Ascending aorta (tissue), 2 donors: ENCODE results near the gene COL28A1. TPM values are rescaled to one million over a fixed set of nuclear protein-coding genes. Genes with fewer than 3 reads are reported as not detected.

Experiments
- DNase-seq, 2 donors: peaks; one replicate each; pipeline ENCODE4 v3.0.0-alpha.2; 2019; ENCODE audit warnings: low spot score in 2 of 2
- H3K27ac ChIP-seq, 2 donors: fragments of 200-600 bp; sonication (generic); one replicate each; pipeline ENCODE4 v1.5.1; 2016 to 2017; ENCODE audit warnings: mild to moderate bottlenecking in 1 of 2
- H3K27me3 ChIP-seq: fragments of 200-600 bp; sonication (generic); one replicate; pipeline ENCODE4 v1.5.1; 2017
- H3K36me3 ChIP-seq, 2 donors: fragments of 200-600 bp; sonication (generic); one replicate each; pipeline ENCODE4 v1.5.1; 2016
- H3K4me1 ChIP-seq, 2 donors: fragments of 200-600 bp; sonication (generic); one replicate each; pipeline ENCODE4 v1.5.1; 2016 to 2017; ENCODE audit warnings: mild to moderate bottlenecking in 1 of 2
- H3K4me3 ChIP-seq, 2 donors: fragments of 200-600 bp; sonication (generic); one replicate each; pipeline ENCODE4 v1.5.1; 2016 to 2017; ENCODE audit warnings: mild to moderate bottlenecking in 1 of 2
- H3K9me3 ChIP-seq, 2 donors: fragments of 200-600 bp; sonication (generic); one replicate each; pipeline ENCODE4 v1.5.1; 2016
- CTCF ChIP-seq, 3 experiments: fragments of 200-600 bp in 2 of 3; fragments of 450-650 bp in 1 of 3; sonication (generic) in 2 of 3; IDR thresholded peaks; one replicate each; pipeline ENCODE4 v1.5.1; 2016 to 2019; ENCODE audit warnings: antibody characterized with exemption in 3 of 3, mild to moderate bottlenecking in 1 of 3, moderate library complexity in 1 of 3
- intact Hi-C: fragments of 100-400 bp; cut with DNase I; formaldehyde crosslinking; loops from one replicate; pipeline ENCODE4 v1.15.1; 2023
- total RNA-seq: library from RNA; depleted of rRNA; stranded (reverse); fragments of >200 nt; gene quantifications from one replicate; pipeline ENCODE4 v1.1.0, GENCODE V29; 2016

Gene COL28A1
- total RNA-seq, 1 donor from 2014 or later, result 0.11 TPM

GRCh38 chr7:7335215-7335614 lies 200.5 kb downstream of the COL28A1 start:
- intact Hi-C loops, result no loop called here
- Histone ChIP-seq H3K27me3 (no peaks in the 10 kb centered on the region), H3K27ac (no peak overlapping the region), H3K36me3 (no peaks in the 10 kb centered on the region), H3K4me3 (no peak overlapping the region), H3K4me1 (no peaks in the 10 kb centered on the region), H3K9me3 (no peaks in the 10 kb centered on the region)
- no peak for DNase-seq
- TF ChIP-seq CTCF (IDR thresholded peaks at IDR 0.05), result no peak

GRCh38 chr7:7333610-7334009 lies 202.1 kb downstream of the COL28A1 start:
- Histone ChIP-seq H3K9me3 (no peaks in the 10 kb centered on the region), H3K4me1 (no peaks in the 10 kb centered on the region), H3K27ac (no peak overlapping the region), H3K36me3 (no peaks in the 10 kb centered on the region), H3K4me3 (no peak overlapping the region), H3K27me3 (no peaks in the 10 kb centered on the region)
- DNase-seq, result no peak
- TF ChIP-seq CTCF (IDR thresholded peaks at IDR 0.05), result no peak
- intact Hi-C loops, result no loop called here

GRCh38 chr7:7331523-7331922 lies 204.2 kb downstream of the COL28A1 start:
- Histone ChIP-seq H3K4me3 (no peak overlapping the region), H3K4me1 (no peaks in the 10 kb centered on the region), H3K9me3 (no peaks in the 10 kb centered on the region), H3K27me3 (no peaks in the 10 kb centered on the region), H3K27ac (no peak overlapping the region), H3K36me3 (no peaks in the 10 kb centered on the region)
- intact Hi-C loops, result no loop called here
- no peak for TF ChIP-seq CTCF (IDR thresholded peaks at IDR 0.05)
- no peak for DNase-seq

GRCh38 chr7:7330997-7331396 lies 204.7 kb downstream of the COL28A1 start:
- Histone ChIP-seq H3K27ac (no peak overlapping the region), H3K9me3 (no peaks in the 10 kb centered on the region), H3K36me3 (no peaks in the 10 kb centered on the region), H3K4me3 (no peak overlapping the region), H3K4me1 (no peaks in the 10 kb centered on the region), H3K27me3 (no peaks in the 10 kb centered on the region)
- no peak for TF ChIP-seq CTCF (IDR thresholded peaks at IDR 0.05)
- intact Hi-C loops, result no loop called here
- no peak for DNase-seq

GRCh38 chr7:7329326-7329725 lies 206.3 kb downstream of the COL28A1 start:
- no peak overlapping the region for H3K4me3 ChIP-seq
- no peaks in the 10 kb centered on the region for H3K9me3 ChIP-seq
- TF ChIP-seq CTCF (IDR thresholded peaks at IDR 0.05), result no peak
- H3K27me3 ChIP-seq, result no peaks in the 10 kb centered on the region
- H3K4me1 ChIP-seq, result no peaks in the 10 kb centered on the region
- no peak for DNase-seq
- intact Hi-C loops, result no loop called here
- H3K27ac ChIP-seq, result no peak overlapping the region
- no peaks in the 10 kb centered on the region for H3K36me3 ChIP-seq

GRCh38 chr7:7327423-7327822 lies 208.2 kb downstream of the COL28A1 start:
- H3K4me3 ChIP-seq, result no peak overlapping the region
- intact Hi-C loops, result no loop called here
- no peaks in the 10 kb centered on the region for H3K4me1 ChIP-seq
- no peak for TF ChIP-seq CTCF (IDR thresholded peaks at IDR 0.05)
- DNase-seq, result no peak
- no peak overlapping the region for H3K27ac ChIP-seq
- no peaks in the 10 kb centered on the region for H3K27me3 ChIP-seq
- no peaks in the 10 kb centered on the region for H3K36me3 ChIP-seq
- no peaks in the 10 kb centered on the region for H3K9me3 ChIP-seq
